Endothelial cell of umbilical vein (primary cell): ENCODE results near the gene NOS2.

Experiments
- EZH2 ChIP-seq: IDR thresholded peaks from 2 replicates; pipeline ENCODE4 v1.6.1; 2012; ENCODE audit warnings: borderline replicate concordance, low read depth, mild to moderate bottlenecking, moderate library complexity, low read length, inconsistent platforms; ENCODE audit not compliant: severe bottlenecking
- POLR2A ChIP-seq: IDR thresholded peaks from 2 replicates; pipeline ENCODE4 v1.6.1; 2012; ENCODE audit warnings: low read depth, mild to moderate bottlenecking, control low read depth, low read length

GRCh38 chr17:27810211-27810901, 10.0 kb upstream of the NOS2 start:
- TF ChIP-seq EZH2, result no peak
- no peak for TF ChIP-seq POLR2A
